GM21515 (cell line): ENCODE results near the gene FRMD3.
"Not testable (repeated sequence)": the region's sequence is repeated elsewhere in the genome, so short reads cannot be mapped to it uniquely, and the experiment has no call there.

Source experiments
- ATAC-seq: cut with Tn5 transposase; IDR thresholded peaks from one replicate; pipeline ENCODE4 v1.9.1; 2021; ENCODE audit not compliant: unreplicated experiment

FRMD3 gene

DNA sequence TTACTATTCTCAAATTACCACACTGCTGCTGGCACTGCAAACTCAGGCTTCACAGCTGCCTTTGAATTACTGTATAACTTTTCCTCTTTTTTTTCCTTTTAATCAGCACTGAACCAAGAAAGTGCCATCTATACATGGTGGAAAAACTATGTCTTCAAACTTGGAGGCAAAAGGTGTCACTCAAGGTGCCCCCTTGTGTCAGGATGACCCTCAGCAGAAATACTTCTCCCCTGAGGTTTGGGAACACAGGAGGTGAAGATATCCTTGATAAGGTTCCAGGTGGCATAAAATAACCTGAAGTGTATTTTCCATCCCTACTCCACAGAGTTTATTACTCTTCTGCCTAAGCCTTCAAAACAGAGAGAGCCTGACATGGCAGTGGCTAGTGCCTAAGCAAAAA is 14.5 kb downstream of the FRMD3 start:
- no peak for ATAC-seq

DNA sequence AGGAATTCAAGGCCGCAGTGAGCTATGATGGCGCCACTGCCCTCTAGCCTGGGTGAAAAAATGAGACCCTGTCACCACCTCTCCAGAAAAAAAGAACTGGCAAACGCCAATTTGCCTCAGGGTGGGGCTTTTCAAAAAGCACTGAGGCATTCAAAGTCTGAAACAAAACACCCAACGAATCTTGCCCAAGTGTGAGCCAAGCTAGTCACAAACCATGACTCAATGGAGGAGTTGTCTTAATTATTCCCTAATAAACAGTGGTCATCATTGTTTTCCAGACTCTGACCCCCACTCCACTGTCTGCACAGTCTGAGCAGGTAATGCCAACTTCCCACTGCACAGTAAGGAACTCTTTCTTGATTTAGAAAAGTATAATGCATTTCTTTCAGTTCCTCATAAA is 16.8 kb downstream of the FRMD3 start:
- no peak for ATAC-seq

DNA sequence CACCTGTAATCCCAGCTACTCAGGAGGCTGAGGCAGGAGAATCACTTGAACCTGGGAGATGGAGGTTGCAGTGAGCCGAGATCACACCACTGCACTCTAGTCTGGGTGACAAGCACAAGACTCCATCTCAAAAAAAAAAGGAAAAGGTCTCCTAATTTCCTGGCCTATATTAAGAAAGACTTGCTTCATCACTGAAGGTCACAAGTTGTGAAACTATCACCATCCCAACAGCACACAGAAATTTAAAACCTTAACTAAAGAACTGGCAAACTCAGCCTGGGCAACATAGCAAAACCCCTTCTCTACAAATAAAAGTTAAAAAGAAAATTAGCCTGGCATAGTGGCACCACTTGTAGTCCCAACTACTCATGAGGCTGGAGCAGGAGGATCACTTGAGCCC is 17.2 kb downstream of the FRMD3 start:
- no peak for ATAC-seq

DNA sequence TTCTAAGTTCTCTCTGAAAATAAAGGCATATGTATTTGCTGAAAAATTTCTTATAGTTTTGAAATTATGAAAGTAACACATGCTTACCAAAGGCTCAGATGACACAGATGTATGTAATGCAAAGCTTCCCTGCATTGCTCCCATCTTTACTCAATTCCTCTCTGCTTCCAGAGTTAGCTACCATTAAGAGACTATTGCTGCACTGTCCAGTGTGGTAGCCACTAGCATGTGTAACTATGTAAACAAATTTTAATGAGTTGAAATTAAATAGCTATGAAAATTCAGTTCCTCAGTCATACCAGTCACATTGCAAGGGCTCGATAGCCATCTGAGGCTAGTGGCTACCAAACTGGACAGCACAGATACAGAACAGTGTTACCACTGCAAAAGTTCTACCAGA is 17.9 kb downstream of the FRMD3 start:
- no peak for ATAC-seq

DNA sequence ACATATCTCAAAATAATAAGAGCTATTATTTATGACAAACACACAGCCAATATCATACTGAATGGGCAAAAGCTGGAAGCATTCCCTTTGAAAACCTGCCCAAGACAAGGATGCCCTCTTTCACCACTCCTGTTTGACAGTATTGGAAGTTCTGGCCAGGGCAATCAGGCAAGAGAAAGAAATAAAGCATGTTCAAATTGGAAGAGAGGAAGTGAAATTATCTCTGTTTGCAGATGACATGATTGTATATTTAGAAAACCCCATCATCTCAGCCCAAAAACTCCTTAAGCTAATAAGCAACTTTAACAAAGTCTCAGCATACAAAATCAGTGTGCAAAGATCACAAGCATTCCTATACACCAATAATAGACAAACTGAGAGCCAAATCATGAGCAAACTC is 20.2 kb downstream of the FRMD3 start:
- ATAC-seq: not testable (repeated sequence)

DNA sequence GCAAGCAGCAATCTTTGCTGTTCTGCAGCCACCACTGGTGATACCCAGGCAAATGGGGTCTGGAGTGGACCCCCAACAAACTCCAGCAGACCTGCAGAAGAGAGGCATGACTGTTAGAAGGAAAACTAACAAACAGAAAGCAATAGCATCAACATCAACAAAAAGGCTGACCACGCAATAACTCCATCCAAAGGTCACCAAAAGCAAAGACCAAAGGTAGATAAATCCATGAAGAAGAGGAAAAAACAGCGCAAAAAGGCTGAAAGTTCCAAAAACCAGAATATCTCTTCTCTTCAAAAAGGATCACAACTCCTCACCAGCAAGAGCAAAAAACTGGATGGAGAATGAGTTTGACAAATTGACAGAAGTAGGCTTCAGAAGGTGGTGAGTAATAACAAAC is 23.4 kb downstream of the FRMD3 start:
- ATAC-seq: no peak

DNA sequence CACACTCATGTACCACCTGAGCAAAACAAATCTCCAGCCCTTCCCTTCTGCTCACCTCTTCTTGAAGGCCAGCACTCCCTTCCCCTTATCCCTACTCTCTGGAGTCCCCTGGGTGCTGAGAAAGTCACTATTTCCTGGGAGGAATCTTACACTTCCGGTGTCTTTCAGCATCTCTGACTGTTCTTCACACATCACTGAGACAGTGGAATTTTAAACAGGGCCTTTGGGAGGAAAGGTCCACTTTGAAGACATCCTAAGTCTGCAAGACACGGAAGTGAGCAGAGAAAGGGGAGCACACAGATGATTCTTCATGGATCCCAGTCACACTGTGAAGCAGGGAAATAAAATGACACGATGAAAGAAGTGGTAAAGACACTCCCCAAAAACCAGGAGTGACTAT is 25.6 kb downstream of the FRMD3 start:
- no peak for ATAC-seq

DNA sequence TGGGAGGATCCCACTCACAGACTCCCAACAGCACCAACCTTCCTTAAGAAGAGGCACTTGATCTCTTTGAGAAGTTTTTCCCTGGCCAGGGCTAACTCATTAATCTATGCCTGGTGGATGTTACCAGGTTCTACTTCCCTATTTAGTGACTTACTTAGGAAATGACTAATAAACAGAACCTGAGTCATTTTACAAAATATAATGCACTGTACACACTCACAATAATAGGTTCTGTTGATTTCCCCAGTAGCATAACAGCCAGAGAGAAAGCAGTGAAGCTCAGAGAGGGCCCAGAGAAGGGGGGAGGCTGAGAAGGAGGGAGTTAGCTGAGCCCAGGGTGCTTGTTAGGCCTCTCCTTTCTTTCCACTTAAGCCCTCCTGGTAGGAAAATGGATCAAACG is 27.1 kb downstream of the FRMD3 start:
- peak; percentile 96 for ATAC-seq

DNA sequence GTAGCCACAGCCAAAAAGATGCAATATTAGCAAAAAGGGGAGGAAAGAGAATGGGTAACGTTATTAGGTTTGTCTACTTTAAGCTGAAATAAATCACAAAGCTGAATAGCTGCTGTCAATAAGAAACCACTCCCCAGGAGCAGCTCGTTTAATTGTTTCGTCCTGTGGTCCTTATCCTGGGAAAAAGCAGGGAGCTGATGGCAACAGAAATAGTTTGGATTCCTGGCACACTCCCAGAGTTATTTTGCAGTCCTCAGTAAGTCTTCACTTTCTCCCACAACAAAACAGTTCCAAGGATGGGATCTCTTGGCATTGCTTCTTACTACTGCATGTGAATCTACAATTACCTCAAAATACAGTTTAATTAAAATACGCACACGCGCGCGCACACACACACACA is 28.8 kb downstream of the FRMD3 start:
- no peak for ATAC-seq

DNA sequence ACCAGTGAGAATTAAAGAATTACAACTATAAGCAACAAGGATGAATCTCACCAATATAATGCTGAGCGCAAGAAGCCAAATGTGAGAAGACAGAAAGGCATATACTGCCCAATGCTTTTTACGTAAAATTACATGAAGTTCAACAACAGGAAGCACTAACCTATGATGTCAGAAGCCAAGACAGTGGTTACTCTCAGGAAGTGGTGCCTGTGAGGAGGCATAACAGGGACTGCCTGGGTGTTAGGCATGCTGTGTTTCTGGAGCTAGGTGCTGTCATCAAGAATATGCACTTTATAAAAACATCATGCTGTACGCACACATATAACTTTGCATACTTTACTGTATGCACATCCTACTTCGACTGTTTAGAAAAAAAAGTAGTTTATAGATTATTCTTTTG is 30.1 kb downstream of the FRMD3 start:
- no peak for ATAC-seq

DNA sequence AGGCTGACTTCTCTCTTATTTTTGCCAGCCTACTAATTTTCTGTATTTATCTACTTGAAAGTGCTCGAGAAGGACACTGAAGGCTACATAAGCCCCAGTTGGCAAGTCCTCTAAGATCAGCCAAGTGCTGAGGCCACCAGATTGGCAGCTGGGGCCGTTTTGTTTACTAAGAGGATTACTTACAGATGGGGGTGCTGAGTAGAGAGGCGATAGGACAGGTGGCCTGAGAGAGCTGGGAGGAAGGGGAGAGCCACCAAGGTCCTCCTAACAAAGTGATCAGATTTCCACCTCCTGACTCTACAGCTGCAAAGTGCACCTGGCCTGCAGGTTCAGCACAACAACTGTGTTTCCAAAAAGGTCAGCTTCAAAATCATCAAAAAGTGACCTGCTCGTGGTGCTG is 32.9 kb downstream of the FRMD3 start:
- ATAC-seq: no peak

DNA sequence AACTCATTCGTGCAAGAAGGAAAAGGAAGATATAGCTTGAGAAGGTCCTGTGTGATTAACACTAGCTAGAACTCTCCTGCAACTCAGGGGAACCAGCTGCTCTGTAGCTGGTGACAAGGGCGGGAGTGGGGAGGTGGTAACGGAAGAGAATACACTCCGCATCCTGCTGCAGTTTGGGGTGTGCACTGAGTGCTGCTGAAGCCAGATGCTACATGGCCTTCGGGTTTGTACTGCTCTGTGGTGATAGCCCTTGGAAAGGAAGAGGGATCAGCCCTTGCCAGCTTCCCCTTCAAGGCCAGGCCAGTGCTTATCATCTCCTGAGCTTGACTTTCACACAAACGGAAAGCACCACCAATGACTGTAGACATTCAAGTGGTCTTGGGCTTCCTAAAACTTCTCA is 34.3 kb downstream of the FRMD3 start:
- ATAC-seq: no peak

DNA sequence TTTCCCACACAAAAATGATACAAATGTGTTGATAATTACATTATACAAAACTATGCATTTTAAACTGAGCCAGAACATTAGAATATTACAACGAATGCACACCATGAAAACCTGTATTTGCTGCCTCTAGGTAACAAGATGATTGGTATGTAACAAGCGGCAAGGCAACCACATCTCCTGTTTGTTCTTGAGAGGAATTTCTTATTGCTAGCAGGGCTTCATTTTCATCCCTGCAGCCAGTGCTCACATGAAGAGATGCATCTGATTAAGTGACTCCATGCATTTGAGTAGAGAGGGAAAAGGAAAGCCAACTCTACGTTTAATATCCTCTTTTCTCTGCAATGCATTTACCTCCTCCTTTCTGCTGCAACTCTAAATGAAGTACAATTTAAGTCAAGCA is 36.6 kb downstream of the FRMD3 start:
- ATAC-seq: no peak

DNA sequence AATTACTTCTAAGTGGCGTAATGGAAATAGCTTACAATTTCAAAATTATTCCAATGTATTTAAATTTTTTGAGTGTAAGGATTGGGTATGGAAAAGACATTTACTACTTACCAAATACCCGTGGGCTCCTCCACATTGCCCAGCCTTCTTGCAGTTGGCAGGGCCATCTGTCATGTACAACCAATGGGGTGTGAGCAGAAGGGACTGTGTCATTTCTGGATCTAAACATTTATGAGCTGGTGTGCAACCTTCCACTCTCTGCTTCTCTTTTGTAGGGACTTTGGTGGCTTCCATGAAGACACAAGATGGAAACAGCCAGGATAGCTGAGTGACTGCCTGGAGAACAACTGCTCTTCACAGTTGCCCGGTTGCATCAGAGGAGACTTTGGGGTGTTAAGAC is 40.8 kb downstream of the FRMD3 start:
- ATAC-seq: no peak

DNA sequence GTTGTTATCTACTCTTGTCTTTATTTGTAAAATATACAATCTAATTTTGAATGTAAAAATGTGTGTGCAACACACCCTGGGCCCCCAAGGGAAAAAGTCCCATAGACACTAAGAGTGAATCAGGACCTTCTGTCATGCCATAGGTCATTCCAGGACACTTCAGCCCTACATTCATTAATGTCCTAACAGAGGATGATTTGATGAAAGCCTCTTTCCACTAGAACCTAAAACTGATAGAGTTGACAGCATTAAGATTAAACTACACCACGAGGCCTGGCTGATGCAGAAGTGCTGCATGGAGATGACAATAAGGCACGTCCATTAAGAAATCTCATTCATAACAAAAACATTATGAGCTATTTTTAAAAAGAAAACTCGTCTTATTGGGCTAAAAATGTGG is 46.2 kb downstream of the FRMD3 start:
- ATAC-seq: no peak

DNA sequence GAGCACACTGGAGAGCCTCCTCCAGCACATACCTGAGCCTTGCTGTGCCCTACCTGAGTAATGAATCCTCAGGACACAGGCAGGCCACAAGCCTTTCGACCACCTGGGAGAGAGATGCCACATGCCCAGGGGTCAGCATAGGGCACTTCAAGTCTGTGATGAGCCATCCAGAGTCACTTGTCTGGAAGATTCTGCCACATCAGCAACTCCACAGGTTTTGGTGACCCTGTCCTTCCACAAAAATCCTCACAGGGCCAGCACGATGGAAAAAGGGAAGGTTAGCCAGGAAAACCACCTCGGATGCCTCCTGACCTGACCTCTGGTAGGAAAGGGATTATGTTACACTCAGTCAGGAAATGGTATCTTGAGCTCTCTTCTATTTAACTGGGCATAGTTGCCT is 46.8 kb downstream of the FRMD3 start:
- ATAC-seq: no peak

DNA sequence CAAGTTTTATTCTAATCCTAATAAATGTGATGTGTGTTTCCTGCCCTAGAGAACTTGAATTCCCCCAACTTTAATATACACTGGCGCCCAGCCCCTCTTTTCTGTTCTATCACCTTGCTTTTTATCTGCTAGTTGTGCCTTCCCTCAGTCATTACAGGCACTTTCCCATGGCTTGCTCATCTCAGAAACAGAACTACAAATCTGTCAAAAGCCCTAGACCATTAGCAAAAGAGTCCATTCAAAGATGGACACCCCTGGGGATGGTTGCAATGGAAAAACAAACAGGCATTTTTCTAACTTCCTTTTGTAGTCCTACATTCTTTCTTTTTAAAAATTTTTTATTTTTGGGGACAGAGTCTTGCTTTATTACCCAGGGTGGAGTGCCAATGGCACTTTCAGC is 48.2 kb downstream of the FRMD3 start:
- no peak for ATAC-seq

DNA sequence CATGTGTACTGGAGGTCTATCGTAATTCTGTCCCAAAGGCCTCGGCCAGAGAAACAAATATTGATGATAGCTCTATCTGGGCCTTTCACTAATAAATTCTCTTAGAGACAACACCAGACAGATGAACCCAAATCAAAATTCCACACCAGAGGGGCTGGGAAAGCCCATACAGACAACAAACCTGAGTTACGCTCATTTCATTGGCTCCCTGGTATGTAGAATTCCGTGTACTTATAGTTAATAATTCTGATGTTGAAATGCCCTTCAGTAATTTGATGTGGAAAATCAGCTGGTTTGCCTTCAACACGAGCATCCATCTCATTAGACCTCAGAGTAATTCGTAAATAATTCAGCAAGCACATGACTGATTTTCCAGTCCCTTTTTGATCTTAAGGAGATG is 53.2 kb downstream of the FRMD3 start:
- no peak for ATAC-seq

DNA sequence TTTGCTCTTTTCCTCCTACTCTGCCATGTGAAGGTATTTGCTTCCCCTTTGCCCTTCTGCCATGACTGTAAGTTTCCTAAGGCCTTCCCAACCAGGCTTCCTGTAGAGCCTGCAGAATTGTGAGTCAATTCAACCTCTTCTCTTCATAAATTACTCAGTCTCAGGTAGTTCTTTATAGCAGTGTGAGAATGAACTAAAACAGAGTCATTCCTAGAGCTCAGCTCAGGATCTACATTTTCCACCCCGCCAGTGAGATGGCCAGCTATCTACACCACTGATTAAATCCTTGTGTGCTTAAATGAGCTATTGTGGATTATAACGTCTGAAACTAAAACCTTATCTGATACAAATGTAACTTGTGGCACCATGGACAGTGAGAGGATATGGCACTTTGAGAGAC is 55.0 kb downstream of the FRMD3 start:
- no peak for ATAC-seq

DNA sequence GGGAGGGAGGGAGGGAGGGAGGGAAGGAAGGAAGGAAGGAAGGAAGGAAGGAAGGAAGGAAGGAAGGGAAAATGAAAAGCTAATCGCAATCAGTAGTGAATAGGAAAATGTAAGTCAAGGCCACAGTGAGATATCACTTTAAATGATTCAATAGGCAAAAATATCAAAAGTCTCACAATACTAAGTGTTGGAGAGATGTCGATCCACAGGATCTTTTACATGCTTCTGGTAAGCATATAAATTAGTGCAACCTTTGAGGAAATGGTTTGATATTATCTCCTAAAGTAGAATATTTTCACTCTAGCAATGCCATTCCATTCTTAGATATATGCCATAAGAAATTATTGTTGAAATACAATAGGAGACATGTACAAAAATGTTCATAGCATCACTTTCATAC is 58.4 kb downstream of the FRMD3 start:
- no peak for ATAC-seq

DNA sequence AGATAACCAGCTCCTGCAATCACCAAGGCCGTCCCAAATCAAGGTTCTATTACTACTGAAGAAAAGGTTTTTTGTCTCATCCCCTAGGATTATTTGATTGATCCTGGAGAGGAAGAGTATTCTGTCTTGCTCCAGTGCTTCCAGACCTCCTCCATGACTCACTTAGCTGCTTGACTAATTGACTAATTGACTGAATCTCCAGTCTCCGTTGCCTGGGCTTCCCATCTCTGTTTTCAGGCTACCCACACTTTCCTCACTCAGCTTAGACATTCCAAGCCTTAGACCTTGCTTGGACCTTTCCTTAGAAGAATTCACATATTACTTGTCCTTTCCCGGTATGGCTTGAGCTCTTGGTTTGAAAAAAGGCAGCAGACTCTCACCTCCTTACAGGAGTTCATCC is 60.6 kb downstream of the FRMD3 start:
- ATAC-seq: no peak

DNA sequence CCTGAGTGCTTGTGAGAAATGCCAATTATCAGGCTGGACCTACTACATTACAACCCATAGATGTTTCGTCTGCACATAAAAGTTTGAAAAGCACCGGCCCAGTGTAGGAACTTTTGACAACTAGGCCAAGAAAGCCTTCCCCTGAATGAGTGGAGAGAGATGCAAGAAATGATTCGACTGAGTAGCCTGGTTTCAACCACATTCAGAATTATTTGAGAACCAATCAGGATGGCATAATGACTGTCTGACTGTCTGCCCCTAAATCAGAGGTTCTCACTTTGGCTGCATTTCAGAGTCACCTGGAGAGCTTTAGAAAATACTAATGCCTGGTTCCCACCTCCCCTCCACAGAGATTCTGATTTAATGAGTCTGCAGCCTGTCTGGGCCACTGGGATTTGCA is 61.1 kb downstream of the FRMD3 start:
- ATAC-seq: no peak

DNA sequence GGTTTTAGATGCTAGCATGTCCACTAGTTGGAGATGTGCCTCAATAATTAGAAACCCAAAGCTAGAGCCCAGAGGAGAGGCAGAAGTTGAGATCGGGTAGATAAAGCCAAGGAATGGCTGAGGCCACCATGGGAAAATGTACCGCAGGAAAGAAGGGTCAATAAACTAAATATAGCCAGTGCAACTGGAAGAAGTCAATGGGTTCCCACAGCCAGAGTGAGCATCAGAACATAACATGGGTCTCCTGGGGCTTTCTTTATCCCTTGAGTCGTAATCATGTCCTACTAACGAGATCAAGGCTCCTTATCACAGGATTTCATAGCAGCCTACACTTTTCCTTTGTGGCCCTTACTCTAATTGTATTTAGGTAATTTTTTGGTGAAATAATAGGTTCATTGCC is 61.7 kb downstream of the FRMD3 start:
- no peak for ATAC-seq

DNA sequence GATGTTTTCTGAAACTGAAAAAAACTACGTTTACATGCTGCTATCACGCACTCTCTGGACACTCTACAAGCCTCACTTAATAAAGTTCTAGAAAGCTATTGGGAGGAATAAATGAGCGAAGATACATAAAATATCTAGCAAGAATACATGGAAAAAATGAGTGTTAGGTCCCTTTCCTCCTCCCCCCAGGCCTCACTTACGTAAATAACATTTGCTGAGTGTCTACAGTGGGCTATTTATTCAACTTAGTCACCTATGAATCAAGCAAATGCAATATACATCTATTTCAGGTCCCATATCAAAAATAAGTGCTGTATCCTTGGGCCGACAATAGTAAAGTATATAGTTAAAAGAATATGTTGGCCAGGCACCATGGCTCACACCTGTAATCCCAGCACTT is 62.5 kb downstream of the FRMD3 start:
- no peak for ATAC-seq
